ENCODE measurements around the gene HAPLN1. TPM values are rescaled to one million over a fixed set of nuclear protein-coding genes. Genes with fewer than 3 reads are reported as not detected.

HAPLN1 gene
- total RNA-seq, 1 experiment from 2014 or later = not detected

DNA sequence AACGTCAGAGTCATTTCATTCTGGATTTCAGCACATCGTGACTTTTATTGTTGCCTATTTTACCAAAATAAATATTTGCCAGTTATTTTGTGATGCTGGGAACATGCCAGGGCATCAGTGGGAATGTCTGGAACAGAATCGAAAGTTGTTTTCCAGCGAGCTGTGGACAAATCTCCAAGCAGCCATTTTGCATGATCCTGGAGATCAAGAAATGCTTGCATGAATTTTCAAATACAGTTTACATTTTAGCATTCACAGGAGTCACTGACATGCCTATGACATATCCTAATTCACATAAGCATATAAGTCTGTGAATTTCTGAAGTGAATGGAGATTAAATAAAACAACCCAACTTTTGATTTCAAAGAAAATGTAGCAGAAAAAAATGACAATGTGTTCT lies 129.7 kb downstream of the HAPLN1 start:
- CTCF ChIA-PET = no interaction called here
- H3K9me3 Mint-ChIP-seq (ENCODE audit: unreplicated experiment) = no peaks in the 10 kb centered on the region
- POLR2A ChIA-PET = no interaction called here
- no peak overlapping the region for H3K4me3 Mint-ChIP-seq (ENCODE audit: unreplicated experiment)
- intact Hi-C loops (cut with micrococcal nuclease) = no loop called here
- no peaks in the 10 kb centered on the region for H3K36me3 Mint-ChIP-seq (ENCODE audit: insufficient read depth, unreplicated experiment)
- no TSS peak for BruUV-seq (replicated peaks)
- H3K4me1 Mint-ChIP-seq (ENCODE audit: insufficient read depth, unreplicated experiment) = no peaks in the 10 kb centered on the region
- no peak for DNase-seq (ENCODE audit: unreplicated experiment)
- H3K27ac Mint-ChIP-seq (ENCODE audit: low read depth, unreplicated experiment) = no peak overlapping the region
- no peak for TF ChIP-seq CTCF (IDR thresholded peaks at IDR 0.05; ENCODE audit: unreplicated experiment)
- no peaks in the 10 kb centered on the region for H3K27me3 Mint-ChIP-seq (ENCODE audit: insufficient read depth, unreplicated experiment)

- Mint-ChIP-seq H3K4me3 (ENCODE audit: unreplicated experiment) (no peak overlapping the region), H3K4me1 (ENCODE audit: insufficient read depth, unreplicated experiment) (no peaks in the 10 kb centered on the region), H3K36me3 (ENCODE audit: insufficient read depth, unreplicated experiment) (no peaks in the 10 kb centered on the region), H3K27ac (ENCODE audit: low read depth, unreplicated experiment) (no peak overlapping the region), H3K27me3 (ENCODE audit: insufficient read depth, unreplicated experiment) (no peaks in the 10 kb centered on the region), H3K9me3 (ENCODE audit: unreplicated experiment) (no peaks in the 10 kb centered on the region)
- DNase-seq (ENCODE audit: unreplicated experiment) = no peak
- ChIA-PET POLR2A (no interaction called here), CTCF (interaction anchor here (0.7 kb wide), 1 partner anchor 39 kb away, joined by 3 read pairs; no protein-coding TSS in a partner anchor)
- intact Hi-C loops (cut with micrococcal nuclease) = no loop called here
- TF ChIP-seq CTCF (IDR thresholded peaks at IDR 0.05; ENCODE audit: unreplicated experiment) = no peak
- BruUV-seq (replicated peaks) = no TSS peak
These were observed 130.9 kb downstream of the HAPLN1 start for GRCh38 chr5:83589786-83590185.

Other genes with a start within 250 kb of the HAPLN1 start
- 44.1 and 50.6 TPM in 2 replicates for gene VCAN, start 249.1 kb downstream of the HAPLN1 start, total RNA-seq (2022)

Measured in MCF 10A (cell line).